Gastroesophageal sphincter (tissue), 3 donors: ENCODE results near the gene UNCX.

Experiments
- CTCF ChIP-seq, 4 experiments: fragments of 200-600 bp in 2 of 4; fragments of 450-650 bp in 2 of 4; sonication (generic) in 1 of 4; IDR thresholded peaks; one replicate each; pipeline ENCODE4 v1.5.1; 2017 to 2019; ENCODE audit warnings: antibody characterized with exemption in 4 of 4, mild to moderate bottlenecking in 2 of 4, moderate library complexity in 2 of 4
- POLR2A ChIP-seq, 2 donors: fragments of 450-650 bp; IDR thresholded peaks; one replicate each; pipeline ENCODE4 v1.6.1; 2017; ENCODE audit warnings: antibody characterized with exemption in 2 of 2, mild to moderate bottlenecking in 2 of 2, moderate library complexity in 1 of 2

GRCh38 chr7:1196950-1197349 lies 35.7 kb upstream of the UNCX start:
- TF ChIP-seq CTCF (IDR thresholded peaks at IDR 0.05) (no peak), POLR2A (IDR thresholded peaks at IDR 0.05) (no peak)
